OCI-LY3 (cell line): Measurements from ENCODE around the gene SULF2.

Experiments used
- CTCF ChIP-seq: fragments of 200-600, 300-600 bp; sonication (generic); IDR thresholded peaks from 2 replicates; pipeline ENCODE4 v1.5.1; 2014; ENCODE audit warnings: antibody characterized with exemption, low read length, low read depth
- EZH2phosphoT487 ChIP-seq: fragments of 200-600 bp; shearing (Covaris generic); IDR thresholded peaks from 2 replicates; pipeline ENCODE4 v1.6.1; 2018; ENCODE audit warnings: antibody characterized with exemption, mixed run types, low read depth

GRCh38 chr20:47729472-47729871 lies 55.8 kb downstream of the SULF2 start:
- no peak for TF ChIP-seq CTCF
- TF ChIP-seq EZH2phosphoT487: no peak
